Measurements from ENCODE around the gene SLITRK4. TPM values are rescaled to one million over a fixed set of nuclear protein-coding genes. Genes with fewer than 3 reads are reported as not detected.

SLITRK4 gene
- polyA plus RNA-seq, result under 1 TPM; 0.15 to 0.34 (median 0.21) TPM

GRCh38 chrX:143635915-143636314, at the start of gene SLITRK4:
SLITRK4 (minus strand) TSS chrX:143636101; CDS start chrX:143631108, 4,993 bp downstream.
- 2 to 33% (median 5%) methylated on average over 9 to 10 of the region's 10 CpGs for WGBS, 3 donors
- no peak within 1 kb of the TSS for H3K27ac ChIP-seq (ENCODE audit: low read depth, low read length)

GRCh38 chrX:143683486-143683885, 47.6 kb upstream of the SLITRK4 start:
- 54 to 68% (median 64%) methylated on average over 3 of the region's 3 CpGs for WGBS, 3 donors
- H3K27ac ChIP-seq (ENCODE audit: low read depth, low read length), result no peak overlapping the region

GRCh38 chrX:143674926-143675325, 39.0 kb upstream of the SLITRK4 start:
- WGBS, 3 donors, result 66 to 76% (median 69%) methylated on average over 4 of the region's 4 CpGs
- H3K27ac ChIP-seq (ENCODE audit: low read depth, low read length), result no peak overlapping the region

GRCh38 chrX:143669395-143669794, 33.5 kb upstream of the SLITRK4 start:
- 4 to 11% (median 9%) methylated on average over 5 of the region's 5 CpGs for WGBS, 3 donors
- H3K27ac ChIP-seq (ENCODE audit: low read depth, low read length), result no peak overlapping the region

GRCh38 chrX:143664302-143664701, 28.4 kb upstream of the SLITRK4 start:
- H3K27ac ChIP-seq (ENCODE audit: low read depth, low read length), result no peak overlapping the region
- WGBS, 3 donors, result 29 to 44% (median 43%) methylated on average over 5 of the region's 5 CpGs

GRCh38 chrX:143663755-143664154, 27.9 kb upstream of the SLITRK4 start:
- WGBS, 3 donors, result 45 to 59% (median 53%) methylated on average over 5 of the region's 5 CpGs
- H3K27ac ChIP-seq (ENCODE audit: low read depth, low read length), result no peak overlapping the region

- no peak overlapping the region for H3K27ac ChIP-seq (ENCODE audit: low read depth, low read length)
Measured at GRCh38 chrX:143661286-143661685, 25.4 kb upstream of the SLITRK4 start.

GRCh38 chrX:143648705-143649104, 12.8 kb upstream of the SLITRK4 start:
- 33 to 39% (median 36%) methylated on average over 2 of the region's 2 CpGs for WGBS, 3 donors
- H3K27ac ChIP-seq (ENCODE audit: low read depth, low read length), result no peak overlapping the region

- no peak overlapping the region for H3K27ac ChIP-seq (ENCODE audit: low read depth, low read length)
- 61 to 72% (median 66%) methylated on average over 3 of the region's 3 CpGs for WGBS, 3 donors
Measured at GRCh38 chrX:143642426-143642825, 6.5 kb upstream of the SLITRK4 start.

- no peak overlapping the region for H3K27ac ChIP-seq (ENCODE audit: low read depth, low read length)
- 13 to 62% (median 37%) methylated on average over 2 of the region's 2 CpGs for WGBS, 3 donors
Measured at GRCh38 chrX:143636831-143637230, 930 bp upstream of the SLITRK4 start.

- H3K27ac ChIP-seq (ENCODE audit: low read depth, low read length), result no peak overlapping the region
- 0 to 38% (median 1%) methylated on average over 14 to 62 of the region's 67 CpGs for WGBS, 3 donors
Measured at GRCh38 chrX:143634663-143635455, 1.0 kb downstream of the SLITRK4 start.

GRCh38 chrX:143634309-143634662, 1.6 kb downstream of the SLITRK4 start:
- WGBS, 3 donors, result 0 to 35% (median 2%) methylated on average over 10 to 26 of the region's 26 CpGs

GRCh38 chrX:143633461-143634308, 2.2 kb downstream of the SLITRK4 start:
- H3K27ac ChIP-seq (ENCODE audit: low read depth, low read length), result no peak overlapping the region
- 0 to 26% (median 0%) methylated on average over 40 to 64 of the region's 64 CpGs for WGBS, 3 donors

More at GRCh38 chrX:143634309-143634662, 1.6 kb downstream of the SLITRK4 start:
- H3K27ac ChIP-seq (ENCODE audit: low read depth, low read length), result no peak overlapping the region

GRCh38 chrX:143632625-143633410, 3.1 kb downstream of the SLITRK4 start:
- 18 to 41% (median 33%) methylated on average over 7 of the region's 7 CpGs for WGBS, 3 donors
- no peak overlapping the region for H3K27ac ChIP-seq (ENCODE audit: low read depth, low read length)

GRCh38 chrX:143623657-143624056, 12.2 kb downstream of the SLITRK4 start:
- WGBS, 3 donors, result 44 to 85% (median 82%) methylated on average over 2 of the region's 2 CpGs

GRCh38 chrX:143621276-143621675, 14.6 kb downstream of the SLITRK4 start:
- WGBS, 3 donors, result 72 to 88% (median 83%) methylated on average over 2 of the region's 2 CpGs
- no peak overlapping the region for H3K27ac ChIP-seq (ENCODE audit: low read depth, low read length)

More at GRCh38 chrX:143623657-143624056, 12.2 kb downstream of the SLITRK4 start:
- H3K27ac ChIP-seq (ENCODE audit: low read depth, low read length), result no peak overlapping the region

- WGBS, 3 donors, result 78 to 82% (median 78%) methylated on average over 4 of the region's 4 CpGs
- H3K27ac ChIP-seq (ENCODE audit: low read depth, low read length), result no peak overlapping the region
Measured at GRCh38 chrX:143615851-143616250, 20.1 kb downstream of the SLITRK4 start.

- 97 to 100% (median 98%) methylated on average over 1 of the region's 1 CpG for WGBS, 3 donors
- no peak overlapping the region for H3K27ac ChIP-seq (ENCODE audit: low read depth, low read length)
Measured at GRCh38 chrX:143601809-143602208, 34.1 kb downstream of the SLITRK4 start.

- H3K27ac ChIP-seq (ENCODE audit: low read depth, low read length), result no peak overlapping the region
- WGBS, 3 donors, result 69 to 85% (median 69%) methylated on average over 2 of the region's 2 CpGs
Measured at GRCh38 chrX:143581240-143581639, 54.7 kb downstream of the SLITRK4 start.
